Upper lobe of left lung (tissue), 6 donors: ENCODE data around the gene TEX35. TPM values are rescaled to one million over a fixed set of nuclear protein-coding genes. Genes with fewer than 3 reads are reported as not detected.

Experiments
- ATAC-seq, 2 donors: fragments of 200-7000 bp; cut with Tn5 transposase; one replicate each; pipeline ENCODE4 v1.9.1; 2022; ENCODE audit warnings: mild to moderate bottlenecking in 2 of 2, moderate library complexity in 2 of 2; ENCODE audit not compliant: low FRiP score in 2 of 2
- DNase-seq, 2 donors: peaks; one replicate each; pipeline ENCODE4 v3.0.0-alpha.2; 2019 to 2020
- H3K27ac ChIP-seq, 4 donors: fragments of 200-600 bp; sonication (generic); one replicate each; pipeline ENCODE4 v1.5.1; 2016 to 2019
- H3K27me3 ChIP-seq, 4 donors: fragments of 200-600 bp; sonication (generic); one replicate each; pipeline ENCODE4 v1.5.1; 2017 to 2019
- H3K36me3 ChIP-seq, 4 donors: fragments of 200-600 bp; sonication (generic); one replicate each; pipeline ENCODE4 v1.5.1; 2016 to 2019
- H3K4me1 ChIP-seq, 4 donors: fragments of 200-600 bp; sonication (generic); one replicate each; pipeline ENCODE4 v1.5.1; 2018 to 2019
- H3K4me3 ChIP-seq, 4 donors: fragments of 200-600 bp; sonication (generic); one replicate each; pipeline ENCODE4 v1.5.1; 2017 to 2019; ENCODE audit warnings: mild to moderate bottlenecking in 2 of 4, moderate library complexity in 1 of 4
- H3K9me3 ChIP-seq, 4 donors: fragments of 200-600 bp; sonication (generic); one replicate each; pipeline ENCODE4 v1.5.1; 2018 to 2019
- EP300 ChIP-seq, 4 donors: sonication (generic); formaldehyde crosslinking; IDR thresholded peaks; one replicate each; pipeline ENCODE4 v1.5.1; 2017; ENCODE audit warnings: antibody characterized with exemption in 4 of 4, control low read depth in 2 of 4
- POLR2A ChIP-seq, 4 donors: fragments of 450-650 bp; IDR thresholded peaks; one replicate each; pipeline ENCODE4 v1.5.1; 2016 to 2017; ENCODE audit warnings: antibody characterized with exemption in 4 of 4, mild to moderate bottlenecking in 2 of 4
- POLR2AphosphoS5 ChIP-seq, 2 donors: sonication (generic); formaldehyde crosslinking; IDR thresholded peaks; one replicate each; pipeline ENCODE4 v1.5.1; 2017; ENCODE audit warnings: antibody characterized with exemption in 2 of 2
- WGBS, 2 donors: methylation state at CpG; one replicate each; pipeline ENCODE4 v1.1.5; 2017 to 2018; 5-methylcytosine and 5-hydroxymethylcytosine counted together
- total RNA-seq, 6 donors: library from RNA; depleted of rRNA in 4 of 6; stranded (reverse); fragments of >200 nt in 4 of 6; gene quantifications; one replicate each; pipeline versions ENCODE4 v1.1.0 to v1.2.1, GENCODE V29; 2016 to 2021
- TF ChIP-seq, protein P1 (sequence below), 6 experiments: fragments of 450-650 bp in 4 of 6; fragments of 200-600 bp in 2 of 6; sonication (generic) in 2 of 6; IDR thresholded peaks; one replicate each; pipeline ENCODE4 v1.5.1; 2016 to 2019; ENCODE audit warnings: antibody characterized with exemption in 6 of 6
- donor health status: DM: no; HTN: no; CAD: no; lungs with moderate emphysema.
- donor health status: DM: no; HTN: yes; CAD: no; lungs with severe emphysema.

The TEX35 gene
- total RNA-seq, 6 donors from 2014 or later, result not detected

GRCh38 chr1:178529364-178530036 is 16.6 kb downstream of the TEX35 start:
- DNase-seq, result no peak
- TF ChIP-seq, protein P1, sequence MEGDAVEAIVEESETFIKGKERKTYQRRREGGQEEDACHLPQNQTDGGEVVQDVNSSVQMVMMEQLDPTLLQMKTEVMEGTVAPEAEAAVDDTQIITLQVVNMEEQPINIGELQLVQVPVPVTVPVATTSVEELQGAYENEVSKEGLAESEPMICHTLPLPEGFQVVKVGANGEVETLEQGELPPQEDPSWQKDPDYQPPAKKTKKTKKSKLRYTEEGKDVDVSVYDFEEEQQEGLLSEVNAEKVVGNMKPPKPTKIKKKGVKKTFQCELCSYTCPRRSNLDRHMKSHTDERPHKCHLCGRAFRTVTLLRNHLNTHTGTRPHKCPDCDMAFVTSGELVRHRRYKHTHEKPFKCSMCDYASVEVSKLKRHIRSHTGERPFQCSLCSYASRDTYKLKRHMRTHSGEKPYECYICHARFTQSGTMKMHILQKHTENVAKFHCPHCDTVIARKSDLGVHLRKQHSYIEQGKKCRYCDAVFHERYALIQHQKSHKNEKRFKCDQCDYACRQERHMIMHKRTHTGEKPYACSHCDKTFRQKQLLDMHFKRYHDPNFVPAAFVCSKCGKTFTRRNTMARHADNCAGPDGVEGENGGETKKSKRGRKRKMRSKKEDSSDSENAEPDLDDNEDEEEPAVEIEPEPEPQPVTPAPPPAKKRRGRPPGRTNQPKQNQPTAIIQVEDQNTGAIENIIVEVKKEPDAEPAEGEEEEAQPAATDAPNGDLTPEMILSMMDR (IDR thresholded peaks at IDR 0.05), result no peak
- no peak for TF ChIP-seq POLR2AphosphoS5 (IDR thresholded peaks at IDR 0.05)
- WGBS, 2 donors, result 88 to 93% methylated on average over 7 to 8 of the region's 8 CpGs
- Histone ChIP-seq H3K4me1 (peaks cover 0 to 9% (median 8%) of the 10 kb centered on the region in 4 donors), H3K4me3 (no peak overlapping the region), H3K27ac (no peak overlapping the region), H3K9me3 (no peaks in the 10 kb centered on the region), H3K36me3 (no peaks in the 10 kb centered on the region), H3K27me3 (no peaks in the 10 kb centered on the region)
- ATAC-seq, result no peak

DNA sequence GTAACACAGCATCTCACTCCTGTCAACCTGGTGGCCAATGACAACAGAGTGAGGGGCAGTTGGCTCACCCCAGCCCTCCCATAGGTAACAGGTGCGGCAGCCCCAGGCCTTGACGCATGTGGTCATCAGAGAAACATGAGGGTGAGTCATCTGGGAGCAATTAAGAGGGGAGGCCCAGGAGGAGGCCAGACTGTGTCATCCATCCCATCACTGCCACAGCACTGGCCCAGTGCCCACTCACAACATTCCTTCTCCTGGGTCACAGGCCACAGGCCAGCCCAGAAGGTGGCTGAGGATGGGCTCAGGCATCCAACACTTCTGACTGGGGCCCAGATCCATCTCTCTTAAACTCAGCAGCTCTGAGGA is 17.1 kb downstream of the TEX35 start:
- peaks cover 0 to 9% (median 8%) of the 10 kb centered on the region in 4 donors for H3K4me1 ChIP-seq
- no peaks in the 10 kb centered on the region for H3K36me3 ChIP-seq
- 78 to 94% methylated on average over 2 of the region's 2 CpGs for WGBS, 2 donors
- ATAC-seq (no peak), DNase-seq (no peak)
- H3K4me3 ChIP-seq, result no peak overlapping the region
- H3K9me3 ChIP-seq, result no peaks in the 10 kb centered on the region
- TF ChIP-seq POLR2AphosphoS5 (IDR thresholded peaks at IDR 0.05) (no peak), POLR2A (IDR thresholded peaks at IDR 0.05) (no peak), EP300 (IDR thresholded peaks at IDR 0.05) (no peak)
- TF ChIP-seq, protein P1 (IDR thresholded peaks at IDR 0.05), result no peak
- H3K27ac ChIP-seq, result no peak overlapping the region
- no peaks in the 10 kb centered on the region for H3K27me3 ChIP-seq

DNA sequence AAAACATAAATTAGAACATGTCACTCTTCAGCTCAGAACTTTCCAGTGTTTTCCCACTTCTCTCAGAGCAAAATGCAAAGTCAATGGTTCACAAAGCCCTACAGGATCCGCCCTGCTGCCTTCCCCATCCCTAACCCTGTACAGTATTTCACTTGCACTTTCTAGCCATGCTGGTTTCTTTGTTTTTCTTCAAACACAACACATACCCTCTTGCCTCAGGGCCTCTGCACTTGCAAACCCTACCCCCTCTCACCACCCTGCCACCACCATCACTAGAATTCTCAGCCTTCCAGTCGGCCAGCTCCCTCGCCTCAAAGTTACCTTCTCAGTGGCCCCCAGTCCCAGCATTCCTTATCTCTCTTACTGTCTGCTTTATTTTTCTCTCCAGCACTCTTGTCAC is 17.6 kb downstream of the TEX35 start:
- 91 to 93% methylated on average over 3 of the region's 3 CpGs for WGBS, 2 donors
- Histone ChIP-seq H3K27ac (no peak overlapping the region), H3K9me3 (no peaks in the 10 kb centered on the region), H3K4me1 (peaks cover 0 to 9% (median 8%) of the 10 kb centered on the region in 4 donors), H3K27me3 (no peaks in the 10 kb centered on the region), H3K4me3 (no peak overlapping the region), H3K36me3 (no peaks in the 10 kb centered on the region)
- no peak for ATAC-seq
- DNase-seq, result no peak
- TF ChIP-seq POLR2A (IDR thresholded peaks at IDR 0.05) (no peak), POLR2AphosphoS5 (IDR thresholded peaks at IDR 0.05) (no peak), EP300 (IDR thresholded peaks at IDR 0.05) (no peak)
- TF ChIP-seq, protein P1 (IDR thresholded peaks at IDR 0.05), result no peak

DNA sequence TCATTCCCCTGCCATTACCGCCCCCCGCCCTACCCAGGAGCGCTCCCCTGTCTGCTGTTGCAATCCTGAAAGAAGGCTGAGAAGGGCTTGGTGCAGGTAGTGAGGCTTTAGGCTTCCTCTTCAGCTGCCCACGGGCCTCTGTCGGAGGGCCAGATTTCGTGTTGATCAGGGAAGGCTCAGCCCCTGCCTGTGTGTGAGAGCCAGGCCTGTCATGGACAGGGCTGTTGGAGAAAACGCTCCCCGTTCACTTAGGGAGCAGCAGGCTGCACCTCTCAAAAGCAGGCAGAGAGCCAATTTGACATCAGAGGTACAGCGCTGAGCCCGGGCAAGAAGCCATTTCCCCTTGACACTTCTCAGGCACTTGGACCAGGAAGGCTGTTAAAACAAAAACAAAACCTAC is 19.0 kb downstream of the TEX35 start:
- no peaks in the 10 kb centered on the region for H3K27me3 ChIP-seq
- H3K27ac ChIP-seq, result no peak overlapping the region
- TF ChIP-seq POLR2AphosphoS5 (IDR thresholded peaks at IDR 0.05) (no peak), EP300 (IDR thresholded peaks at IDR 0.05) (no peak), POLR2A (IDR thresholded peaks at IDR 0.05) (no peak)
- TF ChIP-seq, protein P1 (IDR thresholded peaks at IDR 0.05), result no peak
- no peak overlapping the region for H3K4me3 ChIP-seq
- DNase-seq, result peak in 1 of 2 donors; percentile 43
- H3K36me3 ChIP-seq, result no peaks in the 10 kb centered on the region
- no peaks in the 10 kb centered on the region for H3K9me3 ChIP-seq
- WGBS, 2 donors, result 50 to 63% methylated on average over 8 to 10 of the region's 10 CpGs
- ATAC-seq, result peak in 1 of 2 donors; percentile 1
- peaks cover 0 to 9% (median 8%) of the 10 kb centered on the region in 4 donors for H3K4me1 ChIP-seq

GRCh38 chr1:178532392-178532791 is 19.5 kb downstream of the TEX35 start:
- 16 to 18% methylated on average over 13 of the region's 13 CpGs for WGBS, 2 donors
- ATAC-seq, result peak; percentile 84 to 87
- H3K27me3 ChIP-seq, result no peaks in the 10 kb centered on the region
- peak; percentile 84 to 90 for DNase-seq
- H3K4me1 ChIP-seq, result peaks cover 0 to 9% (median 8%) of the 10 kb centered on the region in 4 donors
- TF ChIP-seq POLR2A (IDR thresholded peaks at IDR 0.05) (no peak), EP300 (IDR thresholded peaks at IDR 0.05) (no peak), POLR2AphosphoS5 (IDR thresholded peaks at IDR 0.05) (no peak)
- TF ChIP-seq, protein P1 (IDR thresholded peaks at IDR 0.05), result peak; percentile 78 to 91 (median 84)
- H3K36me3 ChIP-seq, result no peaks in the 10 kb centered on the region
- H3K27ac ChIP-seq, result no peak overlapping the region
- no peak overlapping the region for H3K4me3 ChIP-seq
- H3K9me3 ChIP-seq, result no peaks in the 10 kb centered on the region
